Tibial nerve (tissue), 4 donors: ENCODE results near the gene SERPINA4. TPM values are rescaled to one million over a fixed set of nuclear protein-coding genes. Genes with fewer than 3 reads are reported as not detected.

Experiments used
- DNase-seq, 2 donors: peaks; one replicate each; pipeline ENCODE4 v3.0.0-alpha.2; 2019; ENCODE audit warnings: low spot score in 2 of 2
- H3K27ac ChIP-seq, 4 donors: fragments of 200-600 bp; sonication (generic) in 3 of 4; one replicate each; pipeline ENCODE4 v1.5.1; 2017 to 2019; ENCODE audit warnings: mild to moderate bottlenecking in 1 of 4
- H3K27me3 ChIP-seq, 2 donors: fragments of 200-600 bp; sonication (generic) in 1 of 2; one replicate each; pipeline versions ENCODE4 v1.5.1 to v1.6.0; 2017 to 2019
- H3K36me3 ChIP-seq, 3 donors: fragments of 200-600 bp; sonication (generic); one replicate each; pipeline ENCODE4 v1.5.1; 2018 to 2019
- H3K4me1 ChIP-seq, 4 donors: fragments of 200-600 bp; sonication (generic) in 3 of 4; one replicate each; pipeline ENCODE4 v1.5.1; 2017 to 2019
- H3K4me3 ChIP-seq, 4 donors: fragments of 200-600 bp; sonication (generic) in 3 of 4; one replicate each; pipeline ENCODE4 v1.5.1; 2017 to 2019; ENCODE audit warnings: mild to moderate bottlenecking in 1 of 4, moderate library complexity in 1 of 4
- H3K9me3 ChIP-seq, 4 donors: fragments of 200-600 bp; sonication (generic) in 3 of 4; one replicate each; pipeline ENCODE4 v1.5.1; 2017 to 2019
- CTCF ChIP-seq, 5 experiments: fragments of 200-600 bp in 3 of 5; fragments of 450-650 bp in 2 of 5; sonication (generic) in 3 of 5; IDR thresholded peaks; one replicate each; pipeline ENCODE4 v1.5.1; 2016 to 2019; ENCODE audit warnings: antibody characterized with exemption in 5 of 5, mild to moderate bottlenecking in 3 of 5, moderate library complexity in 2 of 5
- EP300 ChIP-seq, 2 donors: sonication (generic); formaldehyde crosslinking; IDR thresholded peaks; one replicate each; pipeline ENCODE4 v1.6.1; 2017; ENCODE audit warnings: antibody characterized with exemption in 2 of 2, mild to moderate bottlenecking in 1 of 2
- POLR2A ChIP-seq, 2 donors: fragments of 450-650 bp; IDR thresholded peaks; one replicate each; pipeline ENCODE4 v1.6.1; 2017; ENCODE audit warnings: antibody characterized with exemption in 2 of 2, mild to moderate bottlenecking in 2 of 2, moderate library complexity in 2 of 2
- WGBS, 2 donors: methylation state at CpG; one replicate each; pipeline ENCODE4 v1.1.5; 2018; 5-methylcytosine and 5-hydroxymethylcytosine counted together
- total RNA-seq, 4 donors: library from RNA; depleted of rRNA; stranded (reverse); fragments of >200 nt; gene quantifications; one replicate each; pipeline ENCODE4 v1.1.0, GENCODE V29; 2016

SERPINA4 gene
- total RNA-seq = not detected

GRCh38 chr14:94560751-94561655 lies at the start of gene SERPINA4:
SERPINA4 (plus strand) TSS chr14:94561442; CDS start chr14:94563483, 2,041 bp downstream.
- no peak for DNase-seq
- H3K9me3 ChIP-seq = peaks cover 0 to 5% (median 0%) of the 10 kb centered on the region in 4 donors
- H3K36me3 ChIP-seq = no peaks in the 10 kb centered on the region
- no peaks in the 10 kb centered on the region for H3K4me1 ChIP-seq
- 88 to 91% methylated on average over 11 of the region's 11 CpGs for whole genome bisulfite sequencing, 2 donors
- H3K4me3 ChIP-seq = no peak within 1 kb of the TSS
- H3K27ac ChIP-seq = no peak within 1 kb of the TSS
- H3K27me3 ChIP-seq = no peaks in the 10 kb centered on the region
- TF ChIP-seq CTCF (IDR thresholded peaks at IDR 0.05) (no peak), POLR2A (IDR thresholded peaks at IDR 0.05) (no peak), EP300 (IDR thresholded peaks at IDR 0.05) (no peak)

- Histone ChIP-seq H3K4me1 (peaks cover 0 to 4% (median 0%) of the 10 kb centered on the region in 4 donors), H3K4me3 (no peak overlapping the region), H3K9me3 (no peaks in the 10 kb centered on the region), H3K27me3 (no peaks in the 10 kb centered on the region), H3K27ac (no peak overlapping the region), H3K36me3 (no peaks in the 10 kb centered on the region)
- no peak for DNase-seq
- 83 to 87% methylated on average over 7 of the region's 7 CpGs for WGBS, 2 donors
- TF ChIP-seq EP300 (IDR thresholded peaks at IDR 0.05) = no peak
- no peak for TF ChIP-seq CTCF (IDR thresholded peaks at IDR 0.05)
- no peak for TF ChIP-seq POLR2A (IDR thresholded peaks at IDR 0.05)
Measured at GRCh38 chr14:94514351-94514750, 46.9 kb upstream of the SERPINA4 start.

- Histone ChIP-seq H3K4me3 (no peak overlapping the region), H3K27me3 (no peaks in the 10 kb centered on the region), H3K27ac (no peak overlapping the region), H3K4me1 (peaks cover 0 to 4% (median 0%) of the 10 kb centered on the region in 4 donors), H3K9me3 (no peaks in the 10 kb centered on the region), H3K36me3 (no peaks in the 10 kb centered on the region)
- TF ChIP-seq POLR2A (IDR thresholded peaks at IDR 0.05) (no peak), EP300 (IDR thresholded peaks at IDR 0.05) (no peak), CTCF (IDR thresholded peaks at IDR 0.05) (no peak)
- WGBS, 2 donors = 72 to 79% methylated on average over 9 of the region's 9 CpGs
- DNase-seq = no peak
Measured at GRCh38 chr14:94515426-94515825, 45.8 kb upstream of the SERPINA4 start.

GRCh38 chr14:94515856-94516255 lies 45.4 kb upstream of the SERPINA4 start:
- no peak for DNase-seq
- H3K4me3 ChIP-seq = no peak overlapping the region
- no peak overlapping the region for H3K27ac ChIP-seq
- peaks cover 0 to 4% (median 0%) of the 10 kb centered on the region in 4 donors for H3K4me1 ChIP-seq
- whole genome bisulfite sequencing, 2 donors = 75 to 92% methylated on average over 6 of the region's 6 CpGs
- no peaks in the 10 kb centered on the region for H3K9me3 ChIP-seq
- TF ChIP-seq CTCF (IDR thresholded peaks at IDR 0.05) = no peak
- TF ChIP-seq POLR2A (IDR thresholded peaks at IDR 0.05) = no peak
- TF ChIP-seq EP300 (IDR thresholded peaks at IDR 0.05) = no peak
- H3K36me3 ChIP-seq = no peaks in the 10 kb centered on the region
- no peaks in the 10 kb centered on the region for H3K27me3 ChIP-seq

GRCh38 chr14:94517248-94517640 lies 44.0 kb upstream of the SERPINA4 start:
- Histone ChIP-seq H3K9me3 (no peaks in the 10 kb centered on the region), H3K36me3 (no peaks in the 10 kb centered on the region), H3K4me3 (no peak overlapping the region), H3K27ac (peak overlapping the region in 1 of 4 donors; percentile 51), H3K4me1 (peaks cover 0 to 4% (median 0%) of the 10 kb centered on the region in 4 donors), H3K27me3 (no peaks in the 10 kb centered on the region)
- TF ChIP-seq EP300 (IDR thresholded peaks at IDR 0.05) = no peak
- TF ChIP-seq CTCF (IDR thresholded peaks at IDR 0.05) = no peak
- no peak for TF ChIP-seq POLR2A (IDR thresholded peaks at IDR 0.05)
- WGBS, 2 donors = 67 to 72% methylated on average over 10 of the region's 10 CpGs
- DNase-seq = no peak
